CD4-positive, alpha-beta T cell treated with Interleukin-17A for 4 hours (primary cell): ENCODE data around the gene TIAM2.
A peak's percentile ranks its signal among the peaks of the same experiment; 100 is the strongest.
"Not testable (repeated sequence)": the region's sequence is repeated elsewhere in the genome, so short reads cannot be mapped to it uniquely, and the experiment has no call there.

ENCODE experiments used
- DNase-seq: peaks from one replicate; pipeline ENCODE4 v3.0.0-alpha.2; 2020; ENCODE audit warnings: mixed read lengths

TIAM2 gene

DNA sequence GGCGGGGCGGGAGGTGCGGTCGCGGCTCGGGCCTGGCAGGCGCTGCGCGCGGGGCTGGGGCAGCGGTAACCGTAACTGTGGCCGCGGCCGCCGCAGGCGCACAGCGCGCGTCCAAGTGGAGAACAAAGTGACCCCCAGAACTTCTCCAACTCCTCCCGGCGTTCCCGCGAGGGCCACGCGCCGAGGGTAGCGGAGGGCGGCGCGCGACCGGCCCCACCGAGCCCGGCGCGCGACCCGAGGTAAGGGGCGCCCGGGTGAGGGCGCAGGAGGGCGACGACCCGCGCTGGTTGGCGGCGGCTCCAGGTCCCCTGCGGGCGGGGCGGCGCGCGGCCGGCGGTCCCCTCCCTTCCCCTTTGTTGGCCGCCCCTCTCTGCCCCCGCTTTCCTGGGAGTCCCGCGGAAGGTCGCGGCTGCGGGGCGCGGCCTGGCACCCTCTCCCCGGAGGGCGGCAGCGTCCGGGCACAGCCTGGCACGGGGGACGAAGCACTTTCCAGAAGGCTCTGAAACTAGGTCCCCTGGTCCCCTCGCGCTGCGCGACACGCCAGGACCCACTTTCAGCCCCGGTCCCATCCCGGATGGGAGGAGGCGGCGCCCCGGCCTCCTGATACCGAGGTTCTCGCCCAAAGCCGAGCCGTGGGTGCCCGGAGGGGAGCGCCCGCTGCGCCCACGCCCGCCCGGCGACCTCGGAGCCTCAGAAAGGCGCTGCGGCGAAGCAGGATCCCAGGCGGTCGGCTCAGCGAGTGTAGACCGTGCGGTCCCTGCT, at the start of gene TIAM2:
Gene TIAM2, plus strand, starts transcription at position 62 of the 762 bp plus-strand sequence. CDS start 133,909 bp downstream, outside the sequence.
- DNase-seq, result no peak

- no peak for DNase-seq
Measured at GRCh38 chr6:154950979-154951344, 44.2 kb upstream of the TIAM2 start.

GRCh38 chr6:154951345-154952200, 43.5 kb upstream of the TIAM2 start:
- DNase-seq, result peak; percentile 20

- no peak for DNase-seq
Measured at GRCh38 chr6:154953644-154954043, 41.5 kb upstream of the TIAM2 start.

GRCh38 chr6:154954347-154954746, 40.8 kb upstream of the TIAM2 start:
- DNase-seq, result no peak

- DNase-seq, result no peak
Measured at GRCh38 chr6:154956771-154957522, 38.2 kb upstream of the TIAM2 start.

- no peak for DNase-seq
Measured at GRCh38 chr6:154958469-154958868, 36.6 kb upstream of the TIAM2 start.

DNA sequence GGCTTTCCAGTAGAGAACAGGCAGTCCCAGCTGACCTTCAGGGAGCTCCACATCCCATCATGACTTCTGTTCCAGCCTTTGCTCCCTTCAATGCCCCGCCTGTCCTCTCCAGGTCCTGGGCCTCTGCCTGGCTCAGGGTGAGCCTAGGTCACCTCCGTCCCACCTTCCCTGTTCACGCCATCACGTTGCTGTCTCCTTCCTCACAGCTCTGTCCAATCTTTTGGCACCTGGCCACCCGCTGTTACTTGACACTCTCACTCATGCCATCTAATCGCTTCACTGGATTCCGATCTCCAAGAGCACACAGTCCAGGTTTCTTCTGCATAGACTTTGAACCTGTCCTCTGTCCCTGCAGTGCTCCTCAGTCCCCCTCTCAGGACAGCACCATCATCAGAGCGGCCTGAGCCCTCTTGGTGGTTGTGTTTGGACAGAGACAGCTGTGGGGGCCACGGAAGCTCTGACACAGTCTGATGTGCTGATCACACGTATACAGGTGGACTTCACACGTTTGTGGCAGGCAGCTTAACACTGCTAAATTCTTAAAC, 34.7 kb upstream of the TIAM2 start:
- DNase-seq, result no peak

- DNase-seq, result no peak
Measured at GRCh38 chr6:154960854-154961530, 34.1 kb upstream of the TIAM2 start.

- DNase-seq, result no peak
Measured at GRCh38 chr6:154962753-154963152, 32.4 kb upstream of the TIAM2 start.

GRCh38 chr6:154966065-154966770, 28.9 kb upstream of the TIAM2 start:
- not testable (repeated sequence) for DNase-seq

GRCh38 chr6:154969796-154970195, 25.3 kb upstream of the TIAM2 start:
- DNase-seq, result no peak

GRCh38 chr6:154974485-154975149, 20.5 kb upstream of the TIAM2 start:
- no peak for DNase-seq

DNA sequence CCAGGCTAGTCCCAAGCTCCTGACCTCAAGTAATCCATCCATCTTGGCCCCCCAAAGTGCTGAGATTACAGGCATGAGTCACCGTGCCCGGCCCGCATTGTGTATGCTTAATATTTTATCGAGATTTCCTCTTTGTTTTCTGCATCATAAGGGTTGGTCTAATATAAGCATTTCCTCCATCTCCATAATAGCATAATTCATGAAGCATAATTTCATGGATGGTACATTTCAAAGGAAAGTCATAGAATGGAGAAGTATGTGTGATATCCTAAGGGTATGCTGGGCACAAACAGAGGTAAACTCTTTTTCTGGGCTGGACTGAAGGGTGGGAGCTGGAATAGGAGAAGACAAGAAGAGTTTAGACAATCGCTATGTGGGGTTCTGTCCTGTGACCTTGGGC, 17.5 kb upstream of the TIAM2 start:
- DNase-seq, result no peak

DNA sequence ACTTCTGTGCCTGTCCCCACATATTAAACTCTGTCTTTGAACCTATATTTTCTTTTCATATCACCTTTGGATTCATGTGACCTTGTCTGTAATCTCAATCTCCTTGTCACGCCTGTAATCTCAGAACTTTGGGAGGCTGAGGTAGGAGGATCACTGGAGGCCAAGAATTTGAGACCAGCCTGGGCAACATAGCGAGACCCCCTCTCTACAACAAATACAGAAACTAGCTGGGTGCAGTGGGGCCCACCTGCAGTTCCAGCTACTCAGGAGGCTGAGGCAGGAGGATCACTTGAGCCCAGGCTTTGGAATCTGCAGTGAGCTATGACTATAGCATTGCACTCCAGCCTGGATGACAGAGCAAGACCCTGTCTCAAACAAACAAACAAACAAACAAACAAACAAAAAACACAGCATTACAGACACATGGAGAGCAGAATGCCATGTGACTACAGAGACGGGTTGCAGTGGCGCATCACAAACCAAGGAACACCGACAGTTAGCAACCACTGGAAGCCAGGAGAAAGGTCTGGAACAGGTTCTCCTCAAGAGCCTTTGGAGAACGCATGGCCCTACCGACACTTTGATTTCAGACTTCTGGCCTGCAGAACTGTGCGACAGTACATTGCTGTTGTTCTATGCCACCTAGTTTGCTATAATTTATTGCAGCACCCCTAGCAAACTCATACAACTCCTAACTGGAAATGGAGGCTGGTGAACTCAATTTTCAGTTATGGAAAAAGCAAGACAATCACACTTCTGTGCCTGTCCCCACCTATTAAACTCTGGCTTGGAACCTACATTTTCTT, 14.6 kb upstream of the TIAM2 start:
- DNase-seq, result no peak

- no peak for DNase-seq
Measured at GRCh38 chr6:154981079-154981870, 13.8 kb upstream of the TIAM2 start.

DNA sequence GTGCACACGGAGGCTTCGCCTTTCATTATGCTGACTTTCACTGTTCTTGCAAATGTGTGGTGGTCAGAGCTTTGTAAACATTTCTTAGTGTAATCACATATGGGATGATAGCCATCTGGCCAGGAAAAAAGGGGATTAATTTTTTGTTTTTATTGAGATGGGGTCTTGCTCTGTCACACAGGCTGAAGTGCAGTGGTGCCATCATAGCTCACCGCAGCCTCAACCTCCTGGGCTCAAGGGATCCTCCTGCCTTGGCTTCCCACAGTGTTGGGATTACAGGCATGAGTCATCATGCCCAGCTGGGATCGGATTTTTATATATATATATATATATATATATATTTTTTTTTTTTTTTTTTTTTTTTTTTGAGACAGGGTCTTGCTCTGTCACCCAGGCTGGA, 11.0 kb upstream of the TIAM2 start:
- no peak for DNase-seq

DNA sequence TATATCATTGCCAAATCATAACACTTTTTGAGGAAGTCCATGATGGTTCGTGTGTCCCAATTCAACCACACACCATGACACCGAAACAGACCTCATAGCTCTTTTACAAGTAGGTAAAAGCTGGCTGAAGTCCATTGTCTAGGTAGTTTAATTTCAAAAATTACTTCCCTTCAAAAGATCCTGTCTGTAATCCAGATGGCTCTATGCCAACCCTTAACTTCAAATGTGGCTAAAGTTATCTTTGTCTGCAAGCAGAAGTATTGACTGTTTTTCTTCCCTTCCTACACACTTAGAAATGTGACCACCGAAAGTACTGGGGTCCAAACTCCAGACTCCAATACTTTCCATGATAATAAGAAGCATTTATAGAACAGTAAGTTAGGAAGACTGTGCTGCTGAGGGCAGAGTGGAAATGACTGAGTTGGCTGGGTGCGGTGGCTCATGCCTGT, 8.3 kb upstream of the TIAM2 start:
- DNase-seq, result no peak

DNA sequence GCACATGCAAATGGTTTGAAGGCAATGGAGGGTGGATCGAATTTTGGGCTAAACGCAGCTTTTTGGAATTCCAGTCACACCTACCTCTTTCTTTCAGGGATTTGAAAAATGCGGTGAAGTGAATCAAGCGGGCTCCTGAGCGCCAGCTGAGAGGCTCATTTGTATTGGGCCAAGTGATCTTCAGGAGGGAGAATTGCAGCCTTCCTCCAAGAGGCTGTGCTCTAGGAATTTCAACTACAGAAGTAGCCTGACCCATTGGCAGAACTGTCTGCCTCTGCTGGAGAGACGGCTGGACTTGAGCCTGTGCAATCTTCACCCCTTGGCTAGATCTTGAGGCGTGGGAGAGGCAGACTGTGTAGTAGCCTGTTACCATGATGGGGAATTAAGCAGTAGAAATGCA, 5.7 kb upstream of the TIAM2 start:
- no peak for DNase-seq
